ENCODE measurements around the gene CKAP2L.

The CKAP2L gene

DNA sequence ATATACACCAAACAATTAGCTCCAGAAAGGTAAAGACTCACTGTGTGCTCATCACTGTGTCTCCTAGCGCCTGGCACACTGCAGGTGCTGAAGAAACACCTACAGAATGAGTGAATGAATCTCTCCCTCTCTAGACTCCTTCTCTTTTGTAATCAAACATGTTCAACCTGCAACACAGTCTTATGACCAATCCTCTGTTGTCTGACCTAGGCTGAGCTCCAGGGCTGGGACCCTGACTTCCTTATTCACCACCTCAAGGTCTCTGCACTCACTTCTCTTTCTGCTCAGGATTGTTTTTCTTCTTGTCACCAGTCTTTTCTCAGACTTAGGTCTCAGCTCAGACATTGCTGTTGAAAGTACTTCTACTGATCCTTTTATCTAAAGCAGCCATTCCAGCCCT is 9.8 kb downstream of the CKAP2L start:
- Histone ChIP-seq H3F3A (ENCODE audit: insufficient read depth, low read length) (peaks cover 3% of the 10 kb centered on the region; the same call in 1 of the 2 replicates), H4K20me1 (ENCODE audit: insufficient read depth, low read length) (no peaks in the 10 kb centered on the region), H3K79me2 (ENCODE audit: low read length) (peaks cover 58% of the 10 kb centered on the region), H3K27ac (ENCODE audit: low read length) (no peak overlapping the region), H3K9ac (ENCODE audit: low read length) (no peak overlapping the region), H3K4me2 (ENCODE audit: low read depth, low read length) (no peak overlapping the region), H3K36me3 (replicated peaks; ENCODE audit: insufficient read depth, low read length) (peaks cover 34% of the 10 kb centered on the region), H3K9me3 (replicated peaks; ENCODE audit: insufficient read depth, low read length) (no peaks in the 10 kb centered on the region), H3K4me1 (ENCODE audit: low read length) (no peaks in the 10 kb centered on the region), H3K9me2 (replicated peaks; ENCODE audit: insufficient read depth, low read length) (no peaks in the 10 kb centered on the region), H3K27me3 (replicated peaks; ENCODE audit: insufficient read depth, low read length) (no peaks in the 10 kb centered on the region), H2AFZ (ENCODE audit: low read length) (no peak overlapping the region), H3K4me3 (ENCODE audit: low read length) (no peak overlapping the region)
- no peak for TF ChIP-seq EZH2 (optimal IDR thresholded peaks at IDR 0.05; ENCODE audit: low read depth, low read length)
- no peak for DNase-seq

DNA sequence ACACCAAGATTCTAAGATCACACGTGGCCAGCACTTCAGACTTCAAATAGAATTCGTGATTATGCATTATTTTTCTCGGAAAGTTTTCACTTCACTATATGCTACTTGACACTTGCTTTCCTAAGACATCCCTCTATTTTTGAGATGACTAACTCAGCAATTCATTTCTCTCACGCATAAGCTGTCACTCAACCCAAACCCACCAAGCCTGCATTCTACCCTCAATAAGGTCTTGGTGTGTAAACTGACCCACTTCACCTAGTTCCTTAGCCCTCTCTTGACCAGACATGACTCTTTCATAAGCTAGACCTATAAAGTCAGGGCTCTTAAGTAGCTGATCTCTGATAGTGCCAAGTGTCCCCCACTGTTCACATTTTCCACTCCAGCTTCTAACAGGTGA is 11.7 kb downstream of the CKAP2L start:
- Histone ChIP-seq H3K36me3 (replicated peaks; ENCODE audit: insufficient read depth, low read length) (peaks cover 24% of the 10 kb centered on the region), H3K79me2 (ENCODE audit: low read length) (peaks cover 63% of the 10 kb centered on the region), H3K4me1 (ENCODE audit: low read length) (no peaks in the 10 kb centered on the region), H3K27me3 (replicated peaks; ENCODE audit: insufficient read depth, low read length) (no peaks in the 10 kb centered on the region), H2AFZ (ENCODE audit: low read length) (no peak overlapping the region), H3K9me3 (replicated peaks; ENCODE audit: insufficient read depth, low read length) (no peaks in the 10 kb centered on the region), H3K9ac (ENCODE audit: low read length) (no peak overlapping the region), H4K20me1 (ENCODE audit: insufficient read depth, low read length) (no peaks in the 10 kb centered on the region), H3F3A (ENCODE audit: insufficient read depth, low read length) (peaks cover 3% of the 10 kb centered on the region; the same call in 1 of the 2 replicates), H3K4me3 (ENCODE audit: low read length) (no peak overlapping the region), H3K27ac (ENCODE audit: low read length) (no peak overlapping the region), H3K4me2 (ENCODE audit: low read depth, low read length) (no peak overlapping the region), H3K9me2 (replicated peaks; ENCODE audit: insufficient read depth, low read length) (no peaks in the 10 kb centered on the region)
- TF ChIP-seq EZH2 (optimal IDR thresholded peaks at IDR 0.05; ENCODE audit: low read depth, low read length) (no peak), EZH2phosphoT487 (IDR thresholded peaks at IDR 0.05; ENCODE audit: low read length) (no peak)
- no peak for DNase-seq

DNA sequence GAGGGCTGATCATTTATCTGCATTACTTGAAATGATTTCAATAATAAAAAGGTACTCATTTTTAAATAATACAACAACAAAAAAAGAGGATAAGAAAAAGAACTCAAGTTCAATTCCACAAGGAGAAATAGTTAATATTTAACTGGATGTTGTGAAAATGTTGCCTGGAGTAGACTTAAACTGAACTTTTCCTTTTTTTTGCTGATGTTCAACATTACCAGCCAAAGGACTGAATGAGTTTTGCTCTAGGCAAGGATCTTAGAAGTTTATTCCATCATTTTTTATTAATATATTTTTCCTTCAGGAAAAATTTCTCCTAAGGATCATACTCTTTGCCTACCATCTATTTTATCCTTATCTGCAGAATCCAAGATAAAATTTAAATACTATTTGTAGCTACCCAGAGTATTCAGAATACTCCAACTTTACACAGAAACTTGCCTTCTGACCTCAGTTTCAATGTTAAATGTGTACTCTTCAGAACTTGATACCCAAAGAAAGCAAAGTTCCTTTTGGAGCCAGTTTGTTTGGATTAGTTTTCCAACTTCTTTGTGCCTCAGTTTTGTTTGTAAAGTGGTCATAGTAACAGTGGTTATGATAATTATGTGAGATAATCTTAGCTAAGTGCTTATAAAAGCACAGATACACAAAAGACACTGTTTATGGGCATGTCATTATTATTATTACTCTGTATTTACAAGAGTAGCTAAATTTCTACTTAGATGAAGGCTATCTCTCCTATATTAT is 12.8 kb downstream of the CKAP2L start:
- no peak overlapping the region for H3K27ac ChIP-seq (ENCODE audit: low read length)
- DNase-seq = no peak
- no peaks in the 10 kb centered on the region for H3K9me3 ChIP-seq (replicated peaks; ENCODE audit: insufficient read depth, low read length)

GRCh38 chr2:112750560-112750843 is 13.9 kb downstream of the CKAP2L start:
- H4K20me1 ChIP-seq (ENCODE audit: insufficient read depth, low read length) = no peaks in the 10 kb centered on the region
- no peak overlapping the region for H3K27ac ChIP-seq (ENCODE audit: low read length)
- H3F3A ChIP-seq (ENCODE audit: insufficient read depth, low read length) = peaks cover 3% of the 10 kb centered on the region; the same call in 1 of the 2 replicates
- no peak overlapping the region for H3K4me2 ChIP-seq (ENCODE audit: low read depth, low read length)
- H3K9ac ChIP-seq (ENCODE audit: low read length) = no peak overlapping the region
- H2AFZ ChIP-seq (ENCODE audit: low read length) = no peak overlapping the region
- H3K36me3 ChIP-seq (replicated peaks; ENCODE audit: insufficient read depth, low read length) = peaks cover 21% of the 10 kb centered on the region
- H3K9me2 ChIP-seq (replicated peaks; ENCODE audit: insufficient read depth, low read length) = no peaks in the 10 kb centered on the region
- no peaks in the 10 kb centered on the region for H3K4me1 ChIP-seq (ENCODE audit: low read length)
- DNase-seq = no peak
- H3K79me2 ChIP-seq (ENCODE audit: low read length) = peaks cover 69% of the 10 kb centered on the region
- no peak overlapping the region for H3K4me3 ChIP-seq (ENCODE audit: low read length)
- no peaks in the 10 kb centered on the region for H3K9me3 ChIP-seq (replicated peaks; ENCODE audit: insufficient read depth, low read length)
- H3K27me3 ChIP-seq (replicated peaks; ENCODE audit: insufficient read depth, low read length) = no peaks in the 10 kb centered on the region
- TF ChIP-seq EZH2phosphoT487 (IDR thresholded peaks at IDR 0.05; ENCODE audit: low read length) (no peak), EZH2 (optimal IDR thresholded peaks at IDR 0.05; ENCODE audit: low read depth, low read length) (no peak)
- TF ChIP-seq, protein P1, sequence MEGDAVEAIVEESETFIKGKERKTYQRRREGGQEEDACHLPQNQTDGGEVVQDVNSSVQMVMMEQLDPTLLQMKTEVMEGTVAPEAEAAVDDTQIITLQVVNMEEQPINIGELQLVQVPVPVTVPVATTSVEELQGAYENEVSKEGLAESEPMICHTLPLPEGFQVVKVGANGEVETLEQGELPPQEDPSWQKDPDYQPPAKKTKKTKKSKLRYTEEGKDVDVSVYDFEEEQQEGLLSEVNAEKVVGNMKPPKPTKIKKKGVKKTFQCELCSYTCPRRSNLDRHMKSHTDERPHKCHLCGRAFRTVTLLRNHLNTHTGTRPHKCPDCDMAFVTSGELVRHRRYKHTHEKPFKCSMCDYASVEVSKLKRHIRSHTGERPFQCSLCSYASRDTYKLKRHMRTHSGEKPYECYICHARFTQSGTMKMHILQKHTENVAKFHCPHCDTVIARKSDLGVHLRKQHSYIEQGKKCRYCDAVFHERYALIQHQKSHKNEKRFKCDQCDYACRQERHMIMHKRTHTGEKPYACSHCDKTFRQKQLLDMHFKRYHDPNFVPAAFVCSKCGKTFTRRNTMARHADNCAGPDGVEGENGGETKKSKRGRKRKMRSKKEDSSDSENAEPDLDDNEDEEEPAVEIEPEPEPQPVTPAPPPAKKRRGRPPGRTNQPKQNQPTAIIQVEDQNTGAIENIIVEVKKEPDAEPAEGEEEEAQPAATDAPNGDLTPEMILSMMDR (IDR thresholded peaks at IDR 0.05; ENCODE audit: low read length) = no peak

More for the DNA sequence above, 12.8 kb downstream of the CKAP2L start:
- Histone ChIP-seq H3K9me2 (replicated peaks; ENCODE audit: insufficient read depth, low read length) (no peaks in the 10 kb centered on the region), H2AFZ (ENCODE audit: low read length) (no peak overlapping the region), H3K4me1 (ENCODE audit: low read length) (no peaks in the 10 kb centered on the region), H3F3A (ENCODE audit: insufficient read depth, low read length) (peaks cover 3% of the 10 kb centered on the region; the same call in 1 of the 2 replicates), H3K36me3 (replicated peaks; ENCODE audit: insufficient read depth, low read length) (peaks cover 22% of the 10 kb centered on the region), H3K27me3 (replicated peaks; ENCODE audit: insufficient read depth, low read length) (no peaks in the 10 kb centered on the region), H4K20me1 (ENCODE audit: insufficient read depth, low read length) (no peaks in the 10 kb centered on the region), H3K79me2 (ENCODE audit: low read length) (peaks cover 70% of the 10 kb centered on the region), H3K4me3 (ENCODE audit: low read length) (no peak overlapping the region), H3K4me2 (ENCODE audit: low read depth, low read length) (no peak overlapping the region), H3K9ac (ENCODE audit: low read length) (no peak overlapping the region)
- TF ChIP-seq EZH2 (optimal IDR thresholded peaks at IDR 0.05; ENCODE audit: low read depth, low read length) = no peak

Measured in MM.1S (cell line).